Osteocyte (in vitro differentiated cells): Measurements from ENCODE around the gene CAMK2D. TPM values are rescaled to one million over a fixed set of nuclear protein-coding genes. Genes with fewer than 3 reads are reported as not detected.

Experiments used
- DNase-seq: peaks from one replicate; pipeline ENCODE4 v3.0.0; 2021; ENCODE audit warnings: mixed read lengths; ENCODE audit not compliant: unreplicated experiment; ENCODE audit errors: extremely low spot score
- H3K27ac Mint-ChIP-seq: one replicate; pipeline ENCODE4 v1.8.0; 2021; ENCODE audit warnings: mild to moderate bottlenecking, mixed read lengths; ENCODE audit not compliant: unreplicated experiment
- H3K27me3 Mint-ChIP-seq: one replicate; pipeline ENCODE4 v1.8.0; 2021; ENCODE audit warnings: mixed read lengths; ENCODE audit not compliant: unreplicated experiment
- H3K36me3 Mint-ChIP-seq: one replicate; pipeline ENCODE4 v1.8.0; 2021; ENCODE audit warnings: mixed read lengths; ENCODE audit not compliant: unreplicated experiment
- H3K4me1 Mint-ChIP-seq: one replicate; pipeline ENCODE4 v1.8.0; 2021; ENCODE audit warnings: mixed read lengths; ENCODE audit not compliant: unreplicated experiment
- H3K4me3 Mint-ChIP-seq: one replicate; pipeline ENCODE4 v1.8.0; 2021; ENCODE audit warnings: mild to moderate bottlenecking, moderate library complexity, mixed read lengths; ENCODE audit not compliant: unreplicated experiment
- H3K9me3 Mint-ChIP-seq: one replicate; pipeline ENCODE4 v1.8.0; 2021; ENCODE audit warnings: mixed read lengths; ENCODE audit not compliant: unreplicated experiment
- total RNA-seq: library from RNA; stranded (reverse); gene quantifications from 2 replicates; pipeline ENCODE4 v1.2.1, GENCODE V29; 2021
- TF ChIP-seq, protein P1 (sequence below): fragments of 200-600 bp; sonication (generic); IDR thresholded peaks from 2 replicates; pipeline ENCODE4 v1.5.0; 2021; ENCODE audit warnings: antibody characterized with exemption, mild to moderate bottlenecking, moderate library complexity

The CAMK2D gene
- total RNA-seq, 1 donor from 2014 or later = 84.3 TPM

- Mint-ChIP-seq H3K36me3 (no peaks in the 10 kb centered on the region), H3K27me3 (no peaks in the 10 kb centered on the region), H3K27ac (no peak overlapping the region), H3K4me1 (no peaks in the 10 kb centered on the region), H3K9me3 (no peaks in the 10 kb centered on the region), H3K4me3 (no peak overlapping the region)
- no peak for DNase-seq
- TF ChIP-seq, protein P1, sequence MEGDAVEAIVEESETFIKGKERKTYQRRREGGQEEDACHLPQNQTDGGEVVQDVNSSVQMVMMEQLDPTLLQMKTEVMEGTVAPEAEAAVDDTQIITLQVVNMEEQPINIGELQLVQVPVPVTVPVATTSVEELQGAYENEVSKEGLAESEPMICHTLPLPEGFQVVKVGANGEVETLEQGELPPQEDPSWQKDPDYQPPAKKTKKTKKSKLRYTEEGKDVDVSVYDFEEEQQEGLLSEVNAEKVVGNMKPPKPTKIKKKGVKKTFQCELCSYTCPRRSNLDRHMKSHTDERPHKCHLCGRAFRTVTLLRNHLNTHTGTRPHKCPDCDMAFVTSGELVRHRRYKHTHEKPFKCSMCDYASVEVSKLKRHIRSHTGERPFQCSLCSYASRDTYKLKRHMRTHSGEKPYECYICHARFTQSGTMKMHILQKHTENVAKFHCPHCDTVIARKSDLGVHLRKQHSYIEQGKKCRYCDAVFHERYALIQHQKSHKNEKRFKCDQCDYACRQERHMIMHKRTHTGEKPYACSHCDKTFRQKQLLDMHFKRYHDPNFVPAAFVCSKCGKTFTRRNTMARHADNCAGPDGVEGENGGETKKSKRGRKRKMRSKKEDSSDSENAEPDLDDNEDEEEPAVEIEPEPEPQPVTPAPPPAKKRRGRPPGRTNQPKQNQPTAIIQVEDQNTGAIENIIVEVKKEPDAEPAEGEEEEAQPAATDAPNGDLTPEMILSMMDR = no peak
Observed at GRCh38 chr4:113406723-113407016, 354.9 kb downstream of the CAMK2D start.

DNA sequence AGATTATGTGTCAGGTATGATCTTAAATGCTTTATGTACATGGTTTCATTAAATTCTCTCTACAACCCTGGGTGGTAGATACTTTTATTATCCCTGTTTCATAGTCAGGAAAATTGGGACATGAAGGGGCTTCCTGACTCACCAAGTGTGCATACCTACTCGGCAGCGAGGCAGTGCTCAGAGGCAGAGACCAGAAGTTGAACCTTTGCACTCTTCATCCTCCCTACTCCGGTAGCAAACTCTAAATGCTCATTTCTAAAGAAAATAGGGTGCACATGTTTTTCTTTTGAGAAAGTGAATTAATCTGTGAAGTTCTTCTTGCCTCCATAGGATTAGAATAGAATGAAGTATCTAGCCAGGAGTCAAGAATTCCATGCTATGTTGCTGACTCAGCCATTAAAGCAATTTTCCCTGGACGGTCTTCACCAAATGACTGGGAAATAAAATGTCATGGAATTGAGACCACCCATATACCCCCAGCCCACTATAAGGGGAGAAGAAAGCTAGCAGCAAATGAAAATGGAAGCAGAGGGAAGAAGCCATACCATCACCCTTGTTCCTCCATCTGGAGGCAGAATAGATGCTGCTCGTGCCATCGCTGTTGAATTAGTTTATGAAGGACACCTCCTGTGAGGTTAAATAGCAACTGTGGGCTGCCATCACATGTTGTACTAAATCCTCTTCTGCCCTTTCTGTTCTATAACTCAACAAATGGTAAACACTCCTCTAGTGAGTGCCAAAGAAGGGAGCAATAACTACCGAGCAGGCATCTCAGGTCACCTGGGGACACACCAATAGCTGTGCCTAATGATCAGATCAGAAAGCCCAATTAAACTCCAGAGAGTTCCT, 355.4 kb downstream of the CAMK2D start:
- Mint-ChIP-seq H3K36me3 (no peaks in the 10 kb centered on the region), H3K4me3 (no peak overlapping the region), H3K4me1 (no peaks in the 10 kb centered on the region), H3K27me3 (no peaks in the 10 kb centered on the region), H3K27ac (no peak overlapping the region), H3K9me3 (no peaks in the 10 kb centered on the region)
- DNase-seq = no peak
- TF ChIP-seq, protein P1 = no peak

GRCh38 chr4:113404841-113405240, 356.7 kb downstream of the CAMK2D start:
- no peak overlapping the region for H3K4me3 Mint-ChIP-seq
- H3K36me3 Mint-ChIP-seq = no peaks in the 10 kb centered on the region
- H3K27ac Mint-ChIP-seq = no peak overlapping the region
- H3K9me3 Mint-ChIP-seq = no peaks in the 10 kb centered on the region
- no peak for DNase-seq
- no peaks in the 10 kb centered on the region for H3K4me1 Mint-ChIP-seq
- no peaks in the 10 kb centered on the region for H3K27me3 Mint-ChIP-seq
- TF ChIP-seq, protein P1 = no peak

DNA sequence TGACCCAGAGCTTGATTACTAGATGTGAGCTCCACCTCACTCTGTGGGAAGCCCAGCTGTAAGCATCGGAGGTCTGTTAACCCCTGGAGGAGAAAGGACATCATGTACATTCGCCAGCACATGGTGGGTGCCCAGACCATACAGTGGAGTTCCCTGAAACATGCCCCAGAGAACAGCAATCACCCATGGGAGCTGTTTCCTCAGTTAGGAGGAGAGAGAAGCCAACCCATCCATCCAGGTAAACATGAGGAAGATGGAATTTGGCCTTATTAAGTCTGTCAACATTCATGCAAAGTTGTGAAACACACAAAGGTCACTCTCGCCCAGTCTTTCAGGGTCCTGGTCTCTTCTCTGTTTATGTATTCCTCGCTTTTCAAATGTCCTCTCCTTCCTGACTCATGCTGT, 357.4 kb downstream of the CAMK2D start:
- no peaks in the 10 kb centered on the region for H3K27me3 Mint-ChIP-seq
- no peaks in the 10 kb centered on the region for H3K4me1 Mint-ChIP-seq
- H3K27ac Mint-ChIP-seq = no peak overlapping the region
- no peaks in the 10 kb centered on the region for H3K36me3 Mint-ChIP-seq
- no peaks in the 10 kb centered on the region for H3K9me3 Mint-ChIP-seq
- H3K4me3 Mint-ChIP-seq = no peak overlapping the region
- TF ChIP-seq, protein P1 = no peak
- no peak for DNase-seq

Other genes with a start within 250 kb of the CAMK2D start
- 61.7 and 63.3 TPM in 2 replicates for gene ARSJ, start 217.9 kb upstream of the CAMK2D start, total RNA-seq